Stomach (tissue), 9 donors: ENCODE measurements around the gene CHST7. TPM values are rescaled to one million over a fixed set of nuclear protein-coding genes. Genes with fewer than 3 reads are reported as not detected.

ENCODE experiments used
- DNase-seq, 2 donors: peaks; one replicate each; pipeline versions ENCODE4 v3.0.0 to v3.0.0-alpha.2; 2013 to 2019
- H3K27ac ChIP-seq, 5 donors: fragments of 200-600 bp in 4 of 5; sonication (generic) in 4 of 5; one replicate each; pipeline ENCODE4 v1.5.1; 2013 to 2019; ENCODE audit warnings: mild to moderate bottlenecking in 1 of 5, moderate library complexity in 1 of 5
- H3K27me3 ChIP-seq, 3 donors: fragments of 200-600 bp; sonication (generic); one replicate each; pipeline ENCODE4 v1.5.1; 2017 to 2019; ENCODE audit warnings: mixed run types in 1 of 3
- H3K36me3 ChIP-seq, 4 donors: fragments of 200-600 bp; sonication (generic); 1 replicate in 3 of 4; 2 replicates in 1 of 4; pipeline ENCODE4 v1.5.1; 2016 to 2019
- H3K4me1 ChIP-seq, 4 donors: fragments of 200-600 bp; sonication (generic); one replicate each; pipeline ENCODE4 v1.5.1; 2016 to 2019
- H3K4me3 ChIP-seq, 4 donors: fragments of 200-600 bp; sonication (generic) in 3 of 4; one replicate each; pipeline ENCODE4 v1.5.1; 2016 to 2019; ENCODE audit warnings: mild to moderate bottlenecking in 1 of 4
- H3K9me3 ChIP-seq, 4 donors: fragments of 200-600 bp; sonication (generic); one replicate each; pipeline ENCODE4 v1.5.1; 2016 to 2019
- EP300 ChIP-seq: sonication (generic); formaldehyde crosslinking; IDR thresholded peaks from one replicate; pipeline ENCODE4 v1.6.1; 2017; ENCODE audit warnings: antibody characterized with exemption
- POLR2A ChIP-seq, 4 donors: fragments of 450-650 bp; IDR thresholded peaks; one replicate each; pipeline ENCODE4 v1.6.1; 2016; ENCODE audit warnings: antibody characterized with exemption in 4 of 4, control low read depth in 2 of 4, mild to moderate bottlenecking in 1 of 4, moderate library complexity in 1 of 4
- POLR2AphosphoS5 ChIP-seq, 3 donors: sonication (generic); formaldehyde crosslinking; IDR thresholded peaks; one replicate each; pipeline ENCODE4 v1.6.1; 2016; ENCODE audit warnings: antibody characterized with exemption in 3 of 3
- WGBS, 5 donors: extraction: QIAGEN DNeasy Blood & Tissue Kit in 3 of 5; methylation state at CpG; one replicate each; pipeline versions ENCODE4 v1.1.5 to v1.1.7; 2013 to 2018; 5-methylcytosine and 5-hydroxymethylcytosine counted together
- intact Hi-C: fragments of 100-400 bp; cut with DNase I; formaldehyde crosslinking; loops from one replicate; pipeline ENCODE4 v1.15.1; 2023; ENCODE audit warnings: low total_unique reads
- polyA plus RNA-seq, 3 donors: library from polyadenylated mRNA; stranded (reverse); fragments of 200-250 nt; gene quantifications; one replicate each; pipeline ENCODE4 v1.2.3, GENCODE V29; 2013
- total RNA-seq, 5 donors: library from RNA; depleted of rRNA; stranded (reverse); fragments of >200 nt; gene quantifications; one replicate each; pipeline versions ENCODE4 v1.1.0 to v1.2.3, GENCODE V29; 2014 to 2016
- TF ChIP-seq, protein P1 (sequence below), 7 experiments: fragments of 450-650 bp in 4 of 7; fragments of 200-600 bp in 3 of 7; sonication (generic) in 3 of 7; IDR thresholded peaks; one replicate each; pipeline ENCODE4 v1.5.1; 2016 to 2019; ENCODE audit warnings: antibody characterized with exemption in 7 of 7, control low read depth in 2 of 7, mild to moderate bottlenecking in 1 of 7
- donor health status: healthy with polysubstance abuse.
- donor health status: Bipolar disorder and iron deficiency.
- donor health status: healthy.

The CHST7 gene
- total and polyA plus RNA-seq, 8 donors: 0.29 to 10.1 (median 2.1) TPM

DNA sequence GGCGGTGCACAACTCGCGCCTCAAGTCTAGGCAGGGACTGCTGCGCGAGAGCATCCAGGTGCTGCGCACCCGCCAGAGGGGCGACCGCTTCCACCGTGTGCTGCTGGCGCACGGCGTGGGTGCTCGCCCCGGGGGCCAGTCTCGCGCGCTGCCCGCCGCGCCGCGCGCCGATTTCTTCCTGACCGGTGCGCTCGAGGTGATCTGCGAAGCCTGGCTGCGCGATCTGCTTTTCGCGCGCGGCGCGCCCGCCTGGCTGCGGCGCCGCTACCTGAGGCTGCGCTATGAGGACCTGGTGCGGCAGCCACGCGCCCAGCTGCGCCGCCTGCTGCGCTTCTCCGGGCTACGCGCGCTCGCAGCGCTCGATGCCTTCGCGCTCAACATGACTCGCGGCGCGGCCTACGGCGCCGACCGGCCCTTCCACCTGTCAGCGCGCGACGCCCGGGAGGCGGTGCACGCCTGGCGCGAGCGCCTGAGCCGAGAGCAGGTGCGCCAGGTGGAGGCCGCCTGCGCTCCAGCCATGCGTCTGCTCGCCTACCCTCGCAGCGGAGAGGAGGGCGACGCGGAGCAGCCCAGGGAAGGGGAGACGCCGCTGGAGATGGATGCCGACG is 1.3 kb downstream of the CHST7 start:
- TF ChIP-seq POLR2A (IDR thresholded peaks at IDR 0.05) (no peak), EP300 (no peak), POLR2AphosphoS5 (IDR thresholded peaks at IDR 0.05) (no peak)
- TF ChIP-seq, protein P1, sequence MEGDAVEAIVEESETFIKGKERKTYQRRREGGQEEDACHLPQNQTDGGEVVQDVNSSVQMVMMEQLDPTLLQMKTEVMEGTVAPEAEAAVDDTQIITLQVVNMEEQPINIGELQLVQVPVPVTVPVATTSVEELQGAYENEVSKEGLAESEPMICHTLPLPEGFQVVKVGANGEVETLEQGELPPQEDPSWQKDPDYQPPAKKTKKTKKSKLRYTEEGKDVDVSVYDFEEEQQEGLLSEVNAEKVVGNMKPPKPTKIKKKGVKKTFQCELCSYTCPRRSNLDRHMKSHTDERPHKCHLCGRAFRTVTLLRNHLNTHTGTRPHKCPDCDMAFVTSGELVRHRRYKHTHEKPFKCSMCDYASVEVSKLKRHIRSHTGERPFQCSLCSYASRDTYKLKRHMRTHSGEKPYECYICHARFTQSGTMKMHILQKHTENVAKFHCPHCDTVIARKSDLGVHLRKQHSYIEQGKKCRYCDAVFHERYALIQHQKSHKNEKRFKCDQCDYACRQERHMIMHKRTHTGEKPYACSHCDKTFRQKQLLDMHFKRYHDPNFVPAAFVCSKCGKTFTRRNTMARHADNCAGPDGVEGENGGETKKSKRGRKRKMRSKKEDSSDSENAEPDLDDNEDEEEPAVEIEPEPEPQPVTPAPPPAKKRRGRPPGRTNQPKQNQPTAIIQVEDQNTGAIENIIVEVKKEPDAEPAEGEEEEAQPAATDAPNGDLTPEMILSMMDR (IDR thresholded peaks at IDR 0.05): no peak
- H3K27ac ChIP-seq: peak overlapping the region in 4 of 5 donors; percentile 10 to 77 (median 70)
- intact Hi-C loops: no loop called here
- H3K4me3 ChIP-seq: peak overlapping the region; percentile 45 to 71 (median 58)
- no peaks in the 10 kb centered on the region for H3K9me3 ChIP-seq
- peak; percentile 31 to 72 for DNase-seq
- H3K27me3 ChIP-seq: peaks cover 0 to 18% (median 10%) of the 10 kb centered on the region in 3 donors
- H3K36me3 ChIP-seq: no peaks in the 10 kb centered on the region
- peaks cover 0 to 34% (median 21%) of the 10 kb centered on the region in 4 donors for H3K4me1 ChIP-seq
- WGBS, 5 donors: 2 to 65% (median 23%) methylated on average over 25 to 85 of the region's 90 CpGs; no CpG with 5 or more reads in 1 of the 5 donors

GRCh38 chrX:46575586-46575985 is 2.0 kb downstream of the CHST7 start:
- Histone ChIP-seq H3K4me1 (peaks cover 0 to 34% (median 21%) of the 10 kb centered on the region in 4 donors), H3K36me3 (no peaks in the 10 kb centered on the region), H3K9me3 (no peaks in the 10 kb centered on the region), H3K27ac (peak overlapping the region in 3 of 5 donors; percentile 65 to 77 (median 74)), H3K27me3 (peaks cover 0 to 18% (median 10%) of the 10 kb centered on the region in 3 donors), H3K4me3 (peak overlapping the region; percentile 45 to 71 (median 58))
- WGBS, 5 donors: 29 to 70% (median 49%) methylated on average over 6 of the region's 6 CpGs
- TF ChIP-seq, protein P1 (IDR thresholded peaks at IDR 0.05): no peak
- TF ChIP-seq POLR2A (IDR thresholded peaks at IDR 0.05) (no peak), EP300 (no peak), POLR2AphosphoS5 (IDR thresholded peaks at IDR 0.05) (no peak)
- intact Hi-C loops: no loop called here
- DNase-seq: no peak

DNA sequence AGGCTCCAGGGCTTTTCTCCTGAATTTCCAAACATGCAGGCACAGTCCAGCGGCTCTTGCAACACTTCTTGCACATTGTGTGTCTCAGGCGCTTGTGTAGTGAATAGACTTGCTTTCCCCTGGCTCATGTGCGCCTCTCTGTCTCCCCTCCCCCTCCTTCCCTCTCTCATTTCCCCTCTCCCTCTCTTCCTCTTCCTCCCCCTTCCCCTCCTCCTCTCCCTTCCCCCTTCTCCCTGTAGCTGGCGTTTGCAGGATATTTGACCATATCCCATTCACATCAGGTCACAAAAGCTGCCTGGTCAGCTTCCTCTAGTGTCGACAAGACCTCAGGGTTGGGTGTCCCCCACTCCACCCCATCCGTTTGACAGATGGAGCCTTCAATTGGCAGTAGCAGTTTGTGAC is 2.4 kb downstream of the CHST7 start:
- peaks cover 0 to 34% (median 21%) of the 10 kb centered on the region in 4 donors for H3K4me1 ChIP-seq
- H3K4me3 ChIP-seq: peak overlapping the region; percentile 45 to 71 (median 58)
- DNase-seq: peak in 1 of 2 donors; percentile 19
- intact Hi-C loops: no loop called here
- peaks cover 0 to 18% (median 10%) of the 10 kb centered on the region in 3 donors for H3K27me3 ChIP-seq
- TF ChIP-seq POLR2AphosphoS5 (IDR thresholded peaks at IDR 0.05) (no peak), EP300 (no peak), POLR2A (IDR thresholded peaks at IDR 0.05) (no peak)
- TF ChIP-seq, protein P1 (IDR thresholded peaks at IDR 0.05): no peak
- H3K9me3 ChIP-seq: no peaks in the 10 kb centered on the region
- H3K36me3 ChIP-seq: no peaks in the 10 kb centered on the region
- peak overlapping the region in 2 of 5 donors; percentile 74 to 77 for H3K27ac ChIP-seq
- 29 to 53% (median 44%) methylated on average over 6 of the region's 6 CpGs for WGBS, 5 donors

GRCh38 chrX:46576458-46576857 is 2.9 kb downstream of the CHST7 start:
- 65 to 77% (median 69%) methylated on average over 3 of the region's 3 CpGs for WGBS, 5 donors

More at GRCh38 chrX:46576458-46576857, 2.9 kb downstream of the CHST7 start:
- no peaks in the 10 kb centered on the region for H3K9me3 ChIP-seq
- no peaks in the 10 kb centered on the region for H3K36me3 ChIP-seq
- peaks cover 0 to 18% (median 10%) of the 10 kb centered on the region in 3 donors for H3K27me3 ChIP-seq
- peaks cover 0 to 34% (median 21%) of the 10 kb centered on the region in 4 donors for H3K4me1 ChIP-seq
- peak in 1 of 2 donors; percentile 26 for DNase-seq
- no peak for TF ChIP-seq POLR2A (IDR thresholded peaks at IDR 0.05)
- TF ChIP-seq POLR2AphosphoS5 (IDR thresholded peaks at IDR 0.05): no peak
- TF ChIP-seq, protein P1 (IDR thresholded peaks at IDR 0.05): no peak
- TF ChIP-seq EP300: no peak
- peak overlapping the region in 3 of 4 donors; percentile 54 to 71 (median 63) for H3K4me3 ChIP-seq
- intact Hi-C loops: no loop called here
- H3K27ac ChIP-seq: peak overlapping the region in 1 of 5 donors; percentile 22
